Gastrocnemius medialis (tissue), 4 donors: Measurements from ENCODE around the gene GRIN2A. TPM values are rescaled to one million over a fixed set of nuclear protein-coding genes. Genes with fewer than 3 reads are reported as not detected.

Experiments used
- ATAC-seq, 2 donors: fragments of 150-250 bp; one replicate each; pipeline ENCODE4 v1.9.1; 2016
- DNase-seq, 2 donors: peaks; one replicate each; pipeline ENCODE4 v3.0.0-alpha.2; 2019
- H3K27ac ChIP-seq, 4 donors: fragments of 200-600 bp; sonication (generic); 1 replicate in 1 of 4; 2 replicates in 3 of 4; pipeline ENCODE4 v1.5.1; 2016 to 2018; ENCODE audit warnings: mild to moderate bottlenecking in 2 of 4, moderate library complexity in 1 of 4
- H3K27me3 ChIP-seq, 3 donors: fragments of 200-600 bp; sonication (generic) in 2 of 3; 1 replicate in 1 of 3; 2 replicates in 2 of 3; pipeline versions ENCODE4 v1.5.1 to v1.6.0; 2016 to 2019; ENCODE audit warnings: mild to moderate bottlenecking in 1 of 3, moderate library complexity in 1 of 3
- H3K36me3 ChIP-seq, 2 donors: fragments of 200-600 bp; sonication (generic) in 1 of 2; one replicate each; pipeline ENCODE4 v1.5.1; 2017 to 2018
- H3K4me1 ChIP-seq, 2 donors: fragments of 200-600 bp; sonication (generic) in 1 of 2; one replicate each; pipeline ENCODE4 v1.5.1; 2016 to 2017; ENCODE audit warnings: mild to moderate bottlenecking in 2 of 2
- H3K4me3 ChIP-seq, 4 donors: fragments of 200-600 bp; sonication (generic) in 3 of 4; 1 replicate in 1 of 4; 2 replicates in 3 of 4; pipeline ENCODE4 v1.5.1; 2016 to 2019; ENCODE audit warnings: mild to moderate bottlenecking in 2 of 4
- H3K9me3 ChIP-seq, 3 donors: fragments of 200-600 bp; sonication (generic) in 2 of 3; 1 replicate in 1 of 3; 2 replicates in 2 of 3; pipeline ENCODE4 v1.5.1; 2016 to 2019
- POLR2A ChIP-seq, 2 donors: fragments of 450-650 bp; IDR thresholded peaks; one replicate each; pipeline ENCODE4 v1.6.1; 2017; ENCODE audit warnings: antibody characterized with exemption in 2 of 2, mild to moderate bottlenecking in 2 of 2, moderate library complexity in 2 of 2
- in situ Hi-C, 4 donors: fragments of 200-750 bp; cut with MboI; loops; one replicate each; pipeline versions ENCODE4 v1.15.0 to v1.8.0; 2017; ENCODE audit warnings: low sequenced_read_pairs in 4 of 4
- intact Hi-C: fragments of 100-400 bp; cut with DNase I; formaldehyde crosslinking; loops from one replicate; pipeline ENCODE4 v1.15.1; 2023; ENCODE audit warnings: low total_unique reads
- total RNA-seq, 4 donors: library from RNA; depleted of rRNA; stranded (reverse); fragments of >200 nt; gene quantifications; one replicate each; pipeline versions ENCODE4 v1.1.0 to v1.2.3, GENCODE V29; 2016
- TF ChIP-seq, protein P1 (sequence below), 5 experiments: fragments of 450-650 bp in 3 of 5; fragments of 200-600 bp in 2 of 5; sonication (generic) in 2 of 5; IDR thresholded peaks in 4 of 5; conservative IDR thresholded peaks in 1 of 5; 1 replicate in 4 of 5; 2 replicates in 1 of 5; pipeline ENCODE4 v1.5.1; 2016 to 2019; ENCODE audit warnings: antibody characterized with exemption in 5 of 5, mild to moderate bottlenecking in 3 of 5, moderate library complexity in 3 of 5

Gene GRIN2A
- total RNA-seq, 4 donors from 2014 or later: 0.13 to 0.87 TPM; not detected in 2

DNA sequence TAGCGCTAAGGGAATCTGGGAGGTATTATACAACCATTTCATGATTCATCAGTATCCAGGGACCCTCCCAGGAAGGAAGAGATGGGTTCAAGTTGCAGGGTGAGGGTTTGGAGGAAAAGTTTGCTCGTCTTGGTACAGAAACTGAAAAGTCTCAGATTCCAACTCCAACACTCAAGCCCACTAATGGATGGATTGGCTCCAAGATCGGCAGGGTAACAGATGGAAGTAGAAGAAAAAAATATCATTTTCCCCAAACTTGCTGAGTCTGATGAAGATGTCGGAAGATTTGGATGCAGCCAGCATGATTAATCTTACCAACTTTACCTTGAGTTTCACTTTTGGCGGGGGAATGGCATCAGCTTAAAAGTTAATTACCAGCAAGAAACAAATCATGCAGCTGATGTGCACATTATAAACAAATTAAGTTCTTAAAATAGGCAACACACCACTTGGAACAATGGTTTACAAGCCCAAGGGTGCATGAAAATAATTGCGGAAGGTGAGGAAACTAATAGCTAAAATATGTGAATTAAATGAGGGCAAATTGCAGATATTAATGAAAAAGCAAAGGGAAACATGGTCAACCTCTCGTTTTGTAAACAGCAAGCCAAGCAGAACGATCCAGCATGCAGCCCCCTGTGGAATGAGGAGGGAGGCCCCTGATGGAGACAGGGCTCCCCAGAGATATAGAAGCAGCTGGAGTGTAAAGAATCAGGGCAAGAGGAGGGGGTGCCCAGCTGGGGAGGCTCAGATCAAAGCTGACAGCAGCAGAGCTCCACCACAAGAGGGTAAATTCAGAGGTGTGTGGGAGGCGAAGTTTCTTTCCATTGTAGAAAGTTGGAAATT is 44.1 kb upstream of the GRIN2A start:
- H3K9me3 ChIP-seq: no peaks in the 10 kb centered on the region
- H3K27me3 ChIP-seq: peaks cover 0 to 2% (median 0%) of the 10 kb centered on the region in 3 donors
- no peak overlapping the region for H3K27ac ChIP-seq
- no peak for DNase-seq
- in situ Hi-C loops: loop anchor here in 1 of 4 donors (25.0 kb wide), 1 partner anchor 89 kb away; no protein-coding TSS in a partner anchor
- TF ChIP-seq, protein P1, sequence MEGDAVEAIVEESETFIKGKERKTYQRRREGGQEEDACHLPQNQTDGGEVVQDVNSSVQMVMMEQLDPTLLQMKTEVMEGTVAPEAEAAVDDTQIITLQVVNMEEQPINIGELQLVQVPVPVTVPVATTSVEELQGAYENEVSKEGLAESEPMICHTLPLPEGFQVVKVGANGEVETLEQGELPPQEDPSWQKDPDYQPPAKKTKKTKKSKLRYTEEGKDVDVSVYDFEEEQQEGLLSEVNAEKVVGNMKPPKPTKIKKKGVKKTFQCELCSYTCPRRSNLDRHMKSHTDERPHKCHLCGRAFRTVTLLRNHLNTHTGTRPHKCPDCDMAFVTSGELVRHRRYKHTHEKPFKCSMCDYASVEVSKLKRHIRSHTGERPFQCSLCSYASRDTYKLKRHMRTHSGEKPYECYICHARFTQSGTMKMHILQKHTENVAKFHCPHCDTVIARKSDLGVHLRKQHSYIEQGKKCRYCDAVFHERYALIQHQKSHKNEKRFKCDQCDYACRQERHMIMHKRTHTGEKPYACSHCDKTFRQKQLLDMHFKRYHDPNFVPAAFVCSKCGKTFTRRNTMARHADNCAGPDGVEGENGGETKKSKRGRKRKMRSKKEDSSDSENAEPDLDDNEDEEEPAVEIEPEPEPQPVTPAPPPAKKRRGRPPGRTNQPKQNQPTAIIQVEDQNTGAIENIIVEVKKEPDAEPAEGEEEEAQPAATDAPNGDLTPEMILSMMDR (IDR thresholded peaks at IDR 0.05 in 4 of 5, conservative IDR thresholded peaks at IDR 0.05 in 1 of 5): no peak
- TF ChIP-seq POLR2A (IDR thresholded peaks at IDR 0.05): no peak
- no peaks in the 10 kb centered on the region for H3K36me3 ChIP-seq
- intact Hi-C loops: no loop called here
- peaks cover 0 to 2% of the 10 kb centered on the region in 2 donors for H3K4me1 ChIP-seq
- H3K4me3 ChIP-seq: no peak overlapping the region
- no peak for ATAC-seq

DNA sequence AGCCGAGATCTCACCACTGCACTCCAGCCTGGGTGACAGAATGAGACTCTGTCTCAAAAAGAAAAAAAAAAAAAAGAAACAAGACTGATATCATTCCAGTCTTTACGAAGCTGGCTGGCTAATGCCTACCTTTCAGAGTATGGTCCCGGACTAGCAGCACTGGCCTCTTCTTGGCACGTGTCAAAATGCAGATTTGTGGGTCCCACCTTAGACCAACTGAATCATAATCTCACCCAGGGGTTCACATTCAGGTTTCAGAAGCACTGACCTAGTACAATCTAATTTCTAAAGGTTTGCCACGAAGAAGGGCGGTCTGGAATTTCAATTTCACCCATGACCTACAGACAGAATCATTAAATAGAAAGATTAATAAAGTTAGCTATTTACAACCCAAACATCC is 43.4 kb upstream of the GRIN2A start:
- DNase-seq: no peak
- Histone ChIP-seq H3K9me3 (no peaks in the 10 kb centered on the region), H3K27me3 (peaks cover 0 to 2% (median 0%) of the 10 kb centered on the region in 3 donors), H3K36me3 (no peaks in the 10 kb centered on the region), H3K27ac (no peak overlapping the region), H3K4me1 (peaks cover 0 to 2% of the 10 kb centered on the region in 2 donors), H3K4me3 (no peak overlapping the region)
- TF ChIP-seq POLR2A (IDR thresholded peaks at IDR 0.05): no peak
- TF ChIP-seq, protein P1 (IDR thresholded peaks at IDR 0.05 in 4 of 5, conservative IDR thresholded peaks at IDR 0.05 in 1 of 5): no peak
- ATAC-seq: no peak
- intact Hi-C loops (no loop called here), in situ Hi-C loops (loop anchor here in 1 of 4 donors (25.0 kb wide), 1 partner anchor 88 kb away; no protein-coding TSS in a partner anchor)

DNA sequence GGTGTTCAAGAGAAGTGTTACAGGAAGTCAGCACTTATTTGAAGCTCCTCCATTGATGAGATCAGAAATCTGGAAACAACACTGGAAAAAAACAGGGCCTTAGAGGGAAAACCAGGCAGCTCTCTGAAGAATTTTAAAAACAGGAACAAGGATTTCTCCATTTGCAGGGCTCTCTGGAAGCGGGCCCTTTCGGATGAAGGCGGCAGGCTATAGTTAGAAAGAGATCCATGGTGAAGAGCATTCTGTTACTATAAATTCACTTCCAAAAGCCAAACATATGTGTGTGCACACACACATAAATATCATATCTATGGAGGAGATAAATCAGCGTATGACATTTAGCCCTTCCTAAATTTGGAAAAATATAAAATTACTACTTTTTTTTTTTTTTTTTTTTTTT is 42.6 kb upstream of the GRIN2A start:
- H3K27ac ChIP-seq: no peak overlapping the region
- no peak overlapping the region for H3K4me3 ChIP-seq
- no peak for ATAC-seq
- no peaks in the 10 kb centered on the region for H3K36me3 ChIP-seq
- H3K27me3 ChIP-seq: peaks cover 0 to 2% (median 0%) of the 10 kb centered on the region in 3 donors
- in situ Hi-C loops (loop anchor here in 1 of 4 donors (25.0 kb wide), 1 partner anchor 88 kb away; no protein-coding TSS in a partner anchor), intact Hi-C loops (no loop called here)
- peaks cover 0 to 2% of the 10 kb centered on the region in 2 donors for H3K4me1 ChIP-seq
- TF ChIP-seq, protein P1 (IDR thresholded peaks at IDR 0.05 in 4 of 5, conservative IDR thresholded peaks at IDR 0.05 in 1 of 5): no peak
- TF ChIP-seq POLR2A (IDR thresholded peaks at IDR 0.05): no peak
- DNase-seq: no peak
- H3K9me3 ChIP-seq: no peaks in the 10 kb centered on the region

DNA sequence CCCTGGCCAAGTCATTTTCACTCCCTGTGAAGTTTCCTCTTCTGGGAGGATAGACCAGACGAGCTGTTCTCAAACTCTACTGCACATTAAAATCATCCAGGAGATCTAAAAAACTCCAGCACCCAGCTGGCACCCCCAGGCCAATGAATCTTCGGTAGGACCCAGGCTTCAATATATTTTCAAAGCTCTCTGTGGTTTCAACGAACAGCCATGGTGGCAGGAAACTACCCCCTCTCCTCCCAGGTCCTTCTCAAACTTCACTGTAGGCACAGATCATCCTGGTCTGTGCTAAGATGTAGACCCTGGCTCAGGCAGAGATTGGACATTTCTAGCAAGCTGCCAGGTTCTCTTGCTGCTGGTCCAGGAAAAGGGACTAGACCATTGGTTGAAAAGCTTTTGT is 38.7 kb upstream of the GRIN2A start:
- intact Hi-C loops (no loop called here), in situ Hi-C loops (no loop called here)
- Histone ChIP-seq H3K4me3 (no peak overlapping the region), H3K9me3 (no peaks in the 10 kb centered on the region), H3K36me3 (no peaks in the 10 kb centered on the region), H3K27me3 (peaks cover 0 to 2% (median 0%) of the 10 kb centered on the region in 3 donors), H3K4me1 (no peaks in the 10 kb centered on the region), H3K27ac (no peak overlapping the region)
- TF ChIP-seq POLR2A (IDR thresholded peaks at IDR 0.05): no peak
- TF ChIP-seq, protein P1 (IDR thresholded peaks at IDR 0.05 in 4 of 5, conservative IDR thresholded peaks at IDR 0.05 in 1 of 5): no peak
- no peak for ATAC-seq
- DNase-seq: no peak
